ENCODE results near the gene UNC45B. TPM values are rescaled to one million over a fixed set of nuclear protein-coding genes. Genes with fewer than 3 reads are reported as not detected.
A peak's percentile ranks its signal among the peaks of the same experiment; 100 is the strongest.

The UNC45B gene
- total and polyA plus RNA-seq, 2 of the 8 experiments (the other 6 are each of a cell fraction or from before 2014, with no cell fraction given) = 0.06 to 0.15 TPM

- TF ChIP-seq CTCF (IDR thresholded peaks at IDR 0.05; ENCODE audit: control extremely low read depth in 1 of 3, insufficient read depth in 1 of 3, low read depth in 1 of 3, low read length in 3 of 3) = peak in 1 of 3 experiments; percentile 8; a peak in 2 of 4 replicates
- TF ChIP-seq PHF8 (conservative IDR thresholded peaks at IDR 0.05; ENCODE audit: low read depth, low read length) = no peak
- no peak for TF ChIP-seq GABPA (IDR thresholded peaks at IDR 0.05; ENCODE audit: borderline replicate concordance, insufficient read depth, low read length)
These were observed 29.6 kb upstream of the UNC45B start (continued) for GRCh38 chr17:35117984-35118383.
